ENCODE data around the gene RAB4B. TPM values are rescaled to one million over a fixed set of nuclear protein-coding genes. Genes with fewer than 3 reads are reported as not detected.

The RAB4B gene
- total RNA-seq, 2 experiments from 2014 or later = 37.1 to 51.3 TPM

DNA sequence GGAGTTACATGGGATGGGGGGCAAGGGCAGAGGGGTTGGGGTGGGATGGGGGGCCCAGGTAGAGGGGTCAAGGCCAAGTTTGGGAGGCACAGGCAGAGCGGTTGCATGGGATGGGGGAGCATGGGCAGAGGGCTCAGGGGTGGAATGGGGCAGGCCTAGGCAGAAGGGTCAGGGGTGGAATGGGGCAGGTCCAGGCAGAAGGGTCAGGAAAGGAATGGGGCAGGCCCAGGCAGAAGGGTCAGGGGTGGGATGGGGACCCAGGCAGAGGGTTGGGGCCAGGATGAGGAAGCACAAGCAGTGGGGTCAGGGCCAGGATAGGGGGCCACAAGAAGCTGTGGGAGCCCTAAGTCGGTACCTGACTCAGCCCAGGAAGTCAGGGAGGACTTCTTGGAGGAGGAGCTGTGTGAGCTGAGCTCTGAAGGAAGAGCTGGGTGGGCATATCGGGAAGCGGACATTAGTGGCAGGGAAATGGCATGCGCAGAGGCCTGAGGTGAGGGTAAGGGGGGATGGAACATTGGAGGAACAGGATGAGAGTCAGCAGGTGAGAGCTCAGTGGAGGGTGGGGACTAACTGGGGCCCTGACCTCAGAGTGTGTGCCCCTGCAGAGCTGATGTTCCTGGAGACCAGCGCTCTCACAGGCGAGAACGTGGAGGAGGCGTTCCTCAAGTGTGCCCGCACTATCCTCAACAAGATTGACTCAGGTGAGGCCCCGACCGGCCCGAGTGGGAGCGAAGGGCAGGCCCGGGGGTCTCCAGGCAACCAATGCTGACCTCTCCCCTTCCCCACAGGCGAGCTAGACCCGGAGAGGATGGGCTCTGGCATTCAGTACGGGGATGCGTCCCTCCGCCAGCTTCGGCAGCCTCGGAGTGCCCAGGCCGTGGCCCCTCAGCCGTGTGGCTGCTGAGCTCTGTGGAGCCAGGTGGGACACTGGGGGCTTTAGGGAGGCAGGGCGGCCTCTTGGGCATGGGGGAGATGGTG lies 8.3 kb downstream of the RAB4B start:
- H3K9me3 ChIP-seq (ENCODE audit: low read length) = no peaks in the 10 kb centered on the region
- no peaks in the 10 kb centered on the region for H3K79me2 ChIP-seq (ENCODE audit: insufficient read depth, low read depth, low read length)
- peaks cover 14% of the 10 kb centered on the region for H3K4me1 ChIP-seq (ENCODE audit: insufficient read depth, low read length, poor library complexity, severe bottlenecking)
- intact Hi-C loops (cut with micrococcal nuclease; ENCODE audit: unreplicated experiment) = no loop called here
- H3K4me2 ChIP-seq (ENCODE audit: low read length) = no peak overlapping the region
- CTCF ChIA-PET (ENCODE audit: unreplicated experiment) = interaction anchor here (0.9 kb wide), 1 partner anchor 9 kb away, joined by 6 read pairs; no protein-coding TSS in a partner anchor
- no peak for DNase-seq (ENCODE audit: low spot score)
- H3K27ac ChIP-seq (ENCODE audit: low read depth, low read length, poor library complexity, severe bottlenecking) = no peak overlapping the region
- no peaks in the 10 kb centered on the region for H3K9me2 ChIP-seq (ENCODE audit: insufficient read depth, low read length)
- no peak for TF ChIP-seq CTCF (conservative IDR thresholded peaks at IDR 0.05; ENCODE audit: low read length)
- no peak for TF ChIP-seq EZH2phosphoT487 (IDR thresholded peaks at IDR 0.05; ENCODE audit: borderline replicate concordance, low read depth, low read length)
- H3K4me3 ChIP-seq (ENCODE audit: low read depth, low read length, poor library complexity, severe bottlenecking) = no peak overlapping the region
- POLR2A ChIA-PET = interaction anchor here (2.4 kb wide), 1 partner anchor 8 kb away, joined by 17 read pairs; the partner anchor contains the start of gene RAB4B
- peaks cover 8% of the 10 kb centered on the region for H3K36me3 ChIP-seq (ENCODE audit: insufficient read depth, low read length)
- no TSS peak for BruUV-seq (replicated peaks)
- H4K20me1 ChIP-seq (ENCODE audit: insufficient read depth, low read length) = no peaks in the 10 kb centered on the region
- no peak overlapping the region for H2AFZ ChIP-seq (ENCODE audit: low read length)

DNA sequence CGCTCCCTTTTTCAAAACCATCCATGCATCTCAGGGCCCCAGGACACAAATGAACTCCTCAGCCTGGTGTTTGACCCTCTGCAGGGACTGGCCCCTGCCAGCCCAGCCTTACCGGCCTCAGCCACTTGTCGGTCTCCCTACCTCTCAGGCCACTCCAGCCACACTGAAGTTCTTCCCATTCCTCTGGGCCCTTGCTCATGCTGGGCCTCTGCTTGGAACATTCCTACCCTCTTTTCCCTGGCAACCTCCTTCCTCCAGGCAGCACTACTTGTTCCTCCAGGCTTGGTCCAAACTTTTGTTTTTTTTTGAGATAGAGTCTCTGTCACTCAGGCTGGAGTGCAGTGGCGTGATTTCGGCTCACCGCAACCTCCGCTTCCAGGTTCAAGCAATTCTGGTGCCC lies 13.3 kb downstream of the RAB4B start:
- no peaks in the 10 kb centered on the region for H3K9me3 ChIP-seq (ENCODE audit: low read length)
- no peak overlapping the region for H3K27ac ChIP-seq (ENCODE audit: low read depth, low read length, poor library complexity, severe bottlenecking)
- ChIA-PET CTCF (ENCODE audit: unreplicated experiment) (no interaction called here), POLR2A (interaction anchor here (0.7 kb wide), 1 partner anchor 23 kb away, joined by 3 read pairs; no protein-coding TSS in a partner anchor)
- BruUV-seq (replicated peaks) = no TSS peak
- H3K79me2 ChIP-seq (ENCODE audit: insufficient read depth, low read depth, low read length) = no peaks in the 10 kb centered on the region
- no peak for TF ChIP-seq EZH2phosphoT487 (IDR thresholded peaks at IDR 0.05; ENCODE audit: borderline replicate concordance, low read depth, low read length)
- no peak for TF ChIP-seq CTCF (conservative IDR thresholded peaks at IDR 0.05; ENCODE audit: low read length)
- no peaks in the 10 kb centered on the region for H4K20me1 ChIP-seq (ENCODE audit: insufficient read depth, low read length)
- H3K9me2 ChIP-seq (ENCODE audit: insufficient read depth, low read length) = no peaks in the 10 kb centered on the region
- DNase-seq (ENCODE audit: low spot score) = no peak
- H3K4me2 ChIP-seq (ENCODE audit: low read length) = peak overlapping the region; percentile 68; the same call in 1 of the 2 replicates
- no peak overlapping the region for H3K4me3 ChIP-seq (ENCODE audit: low read depth, low read length, poor library complexity, severe bottlenecking)
- peaks cover 4% of the 10 kb centered on the region; the same call in 1 of the 2 replicates for H3K36me3 ChIP-seq (ENCODE audit: insufficient read depth, low read length)
- H3K4me1 ChIP-seq (ENCODE audit: insufficient read depth, low read length, poor library complexity, severe bottlenecking) = peaks cover 36% of the 10 kb centered on the region
- H2AFZ ChIP-seq (ENCODE audit: low read length) = no peak overlapping the region
- intact Hi-C loops (cut with micrococcal nuclease; ENCODE audit: unreplicated experiment) = no loop called here

All from OCI-LY7 (cell line).